Stomach (tissue), 4 donors: ENCODE measurements around the gene WIPF1.

ENCODE experiments used
- EP300 ChIP-seq: sonication (generic); formaldehyde crosslinking; IDR thresholded peaks from one replicate; pipeline ENCODE4 v1.6.1; 2017; ENCODE audit warnings: antibody characterized with exemption
- POLR2AphosphoS5 ChIP-seq, 3 donors: sonication (generic); formaldehyde crosslinking; IDR thresholded peaks; one replicate each; pipeline ENCODE4 v1.6.1; 2016; ENCODE audit warnings: antibody characterized with exemption in 3 of 3
- TF ChIP-seq, protein P1 (sequence below), 7 experiments: fragments of 450-650 bp in 4 of 7; fragments of 200-600 bp in 3 of 7; sonication (generic) in 3 of 7; IDR thresholded peaks; one replicate each; pipeline ENCODE4 v1.5.1; 2016 to 2019; ENCODE audit warnings: antibody characterized with exemption in 7 of 7, control low read depth in 2 of 7, mild to moderate bottlenecking in 1 of 7

DNA sequence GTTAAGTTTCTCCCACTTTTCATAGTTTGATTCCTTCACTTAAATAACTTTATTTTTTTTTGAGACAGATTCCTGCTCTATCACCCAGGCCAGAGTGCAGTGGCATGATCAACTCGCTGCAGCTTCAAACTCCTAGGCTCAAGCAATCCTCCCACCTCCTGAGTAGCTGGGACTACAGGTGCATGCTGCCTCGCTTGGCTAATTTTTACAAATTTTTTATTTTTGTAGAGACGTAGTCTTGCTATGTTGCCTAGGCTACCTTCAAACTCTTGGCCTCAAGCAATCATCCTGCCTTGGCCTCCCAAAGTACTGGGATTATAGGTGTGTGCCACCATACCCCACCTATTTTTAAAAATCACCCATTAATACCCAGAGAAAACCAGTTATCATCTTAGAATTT lies 14.2 kb upstream of the WIPF1 start:
- TF ChIP-seq, protein P1, sequence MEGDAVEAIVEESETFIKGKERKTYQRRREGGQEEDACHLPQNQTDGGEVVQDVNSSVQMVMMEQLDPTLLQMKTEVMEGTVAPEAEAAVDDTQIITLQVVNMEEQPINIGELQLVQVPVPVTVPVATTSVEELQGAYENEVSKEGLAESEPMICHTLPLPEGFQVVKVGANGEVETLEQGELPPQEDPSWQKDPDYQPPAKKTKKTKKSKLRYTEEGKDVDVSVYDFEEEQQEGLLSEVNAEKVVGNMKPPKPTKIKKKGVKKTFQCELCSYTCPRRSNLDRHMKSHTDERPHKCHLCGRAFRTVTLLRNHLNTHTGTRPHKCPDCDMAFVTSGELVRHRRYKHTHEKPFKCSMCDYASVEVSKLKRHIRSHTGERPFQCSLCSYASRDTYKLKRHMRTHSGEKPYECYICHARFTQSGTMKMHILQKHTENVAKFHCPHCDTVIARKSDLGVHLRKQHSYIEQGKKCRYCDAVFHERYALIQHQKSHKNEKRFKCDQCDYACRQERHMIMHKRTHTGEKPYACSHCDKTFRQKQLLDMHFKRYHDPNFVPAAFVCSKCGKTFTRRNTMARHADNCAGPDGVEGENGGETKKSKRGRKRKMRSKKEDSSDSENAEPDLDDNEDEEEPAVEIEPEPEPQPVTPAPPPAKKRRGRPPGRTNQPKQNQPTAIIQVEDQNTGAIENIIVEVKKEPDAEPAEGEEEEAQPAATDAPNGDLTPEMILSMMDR (IDR thresholded peaks at IDR 0.05), result no peak
- TF ChIP-seq EP300 (no peak), POLR2AphosphoS5 (IDR thresholded peaks at IDR 0.05) (no peak)
